ENCODE data around the gene OPHN1.

- TF ChIP-seq POLR2A (IDR thresholded peaks at IDR 0.05), result no peak
- no peak for TF ChIP-seq CTCF (IDR thresholded peaks at IDR 0.05 in 4 of 5, conservative IDR thresholded peaks at IDR 0.05 in 1 of 5)
Observed at GRCh38 chrX:68411729-68412128, 21.6 kb downstream of the OPHN1 start.
